Endothelial cell (in vitro differentiated cells): ENCODE measurements around the gene SF3B3. TPM values are rescaled to one million over a fixed set of nuclear protein-coding genes. Genes with fewer than 3 reads are reported as not detected.
A peak's percentile ranks its signal among the peaks of the same experiment; 100 is the strongest.

ENCODE experiments used
- DNase-seq: peaks from one replicate; pipeline ENCODE4 v3.0.0; 2021; ENCODE audit warnings: low spot score
- H3K27ac Mint-ChIP-seq: one replicate; pipeline ENCODE4 v1.8.0; 2021; ENCODE audit warnings: mixed read lengths, inconsistent platforms; ENCODE audit not compliant: unreplicated experiment
- H3K27me3 Mint-ChIP-seq: one replicate; pipeline ENCODE4 v1.8.0; 2021; ENCODE audit warnings: mild to moderate bottlenecking, moderate library complexity, mixed read lengths, inconsistent platforms; ENCODE audit not compliant: unreplicated experiment
- H3K36me3 Mint-ChIP-seq: one replicate; pipeline ENCODE4 v1.8.0; 2021; ENCODE audit warnings: mild to moderate bottlenecking, low read depth, mixed read lengths, inconsistent platforms; ENCODE audit not compliant: unreplicated experiment
- H3K4me1 Mint-ChIP-seq: one replicate; pipeline ENCODE4 v1.8.0; 2021; ENCODE audit warnings: mild to moderate bottlenecking, mixed read lengths, inconsistent platforms; ENCODE audit not compliant: unreplicated experiment
- H3K4me3 Mint-ChIP-seq: one replicate; pipeline ENCODE4 v1.8.0; 2021; ENCODE audit warnings: mild to moderate bottlenecking, mixed read lengths, inconsistent platforms; ENCODE audit not compliant: unreplicated experiment
- H3K9me3 Mint-ChIP-seq: one replicate; pipeline ENCODE4 v1.8.0; 2021; ENCODE audit warnings: mixed read lengths, inconsistent platforms; ENCODE audit not compliant: unreplicated experiment
- total RNA-seq: library from RNA; stranded (reverse); fragmentation: NEBNext Ultra II Directional; extraction: Animal tissue kit (Norgen Biotek cat#: 25700); gene quantifications from one replicate; pipeline ENCODE4 v1.2.1, GENCODE V29; 2021; ENCODE audit not compliant: unreplicated experiment
- TF ChIP-seq, protein P1 (sequence below): fragments of 200-600 bp; sonication (generic); IDR thresholded peaks from one replicate; pipeline ENCODE4 v1.5.0; 2021; ENCODE audit warnings: antibody characterized with exemption; ENCODE audit not compliant: unreplicated experiment

Gene SF3B3
- total RNA-seq, 1 donor from 2014 or later = 228 TPM

DNA sequence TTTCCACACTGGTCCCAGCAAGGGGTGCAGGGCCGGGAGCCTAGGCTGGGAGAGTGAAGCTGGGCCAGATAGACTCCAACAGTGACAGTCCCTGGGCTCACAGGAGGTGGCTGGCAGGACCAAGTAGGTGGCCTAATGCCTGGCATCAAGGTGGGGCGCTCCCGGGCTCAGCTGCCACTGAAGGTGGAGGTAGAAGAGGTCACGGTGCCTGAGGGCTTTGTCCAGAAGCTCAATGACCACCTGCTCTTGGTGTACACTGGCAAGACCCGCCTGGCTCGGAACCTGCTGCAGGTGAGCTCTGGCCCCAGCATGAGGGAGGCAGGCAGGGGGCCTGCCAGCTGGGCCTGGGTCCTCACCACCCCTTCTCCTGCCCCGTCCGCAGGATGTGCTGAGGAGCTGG is 45.4 kb upstream of the SF3B3 start:
- no peak overlapping the region for H3K27ac Mint-ChIP-seq
- H3K4me3 Mint-ChIP-seq = no peak overlapping the region
- H3K4me1 Mint-ChIP-seq = no peaks in the 10 kb centered on the region
- peaks cover 9% of the 10 kb centered on the region for H3K27me3 Mint-ChIP-seq
- TF ChIP-seq, protein P1, sequence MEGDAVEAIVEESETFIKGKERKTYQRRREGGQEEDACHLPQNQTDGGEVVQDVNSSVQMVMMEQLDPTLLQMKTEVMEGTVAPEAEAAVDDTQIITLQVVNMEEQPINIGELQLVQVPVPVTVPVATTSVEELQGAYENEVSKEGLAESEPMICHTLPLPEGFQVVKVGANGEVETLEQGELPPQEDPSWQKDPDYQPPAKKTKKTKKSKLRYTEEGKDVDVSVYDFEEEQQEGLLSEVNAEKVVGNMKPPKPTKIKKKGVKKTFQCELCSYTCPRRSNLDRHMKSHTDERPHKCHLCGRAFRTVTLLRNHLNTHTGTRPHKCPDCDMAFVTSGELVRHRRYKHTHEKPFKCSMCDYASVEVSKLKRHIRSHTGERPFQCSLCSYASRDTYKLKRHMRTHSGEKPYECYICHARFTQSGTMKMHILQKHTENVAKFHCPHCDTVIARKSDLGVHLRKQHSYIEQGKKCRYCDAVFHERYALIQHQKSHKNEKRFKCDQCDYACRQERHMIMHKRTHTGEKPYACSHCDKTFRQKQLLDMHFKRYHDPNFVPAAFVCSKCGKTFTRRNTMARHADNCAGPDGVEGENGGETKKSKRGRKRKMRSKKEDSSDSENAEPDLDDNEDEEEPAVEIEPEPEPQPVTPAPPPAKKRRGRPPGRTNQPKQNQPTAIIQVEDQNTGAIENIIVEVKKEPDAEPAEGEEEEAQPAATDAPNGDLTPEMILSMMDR = no peak
- no peaks in the 10 kb centered on the region for H3K9me3 Mint-ChIP-seq
- DNase-seq = no peak
- H3K36me3 Mint-ChIP-seq = peaks cover 16% of the 10 kb centered on the region

DNA sequence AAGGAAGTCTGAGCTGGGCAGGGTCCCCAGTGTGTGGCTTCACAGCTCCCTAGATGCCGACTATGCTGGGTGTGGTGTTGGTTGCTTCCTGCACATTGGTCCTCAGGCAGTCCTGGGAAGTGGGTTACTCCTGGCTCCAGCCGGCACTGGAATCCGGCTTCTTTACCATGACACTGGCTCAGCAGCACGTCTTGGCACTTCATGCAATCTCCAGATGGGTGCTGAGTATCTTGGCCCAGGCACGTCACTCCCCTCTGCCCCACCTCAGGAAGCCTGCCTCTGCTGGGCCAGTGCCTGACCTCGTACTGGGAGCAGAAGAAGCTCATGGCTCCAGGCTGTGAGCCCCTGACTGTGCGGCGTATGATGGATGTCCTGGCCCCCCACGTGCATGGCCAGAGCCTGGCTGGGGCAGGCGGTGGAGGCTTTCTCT is 44.7 kb upstream of the SF3B3 start:
- Mint-ChIP-seq H3K36me3 (peaks cover 20% of the 10 kb centered on the region), H3K27ac (no peak overlapping the region), H3K9me3 (no peaks in the 10 kb centered on the region), H3K4me3 (no peak overlapping the region), H3K4me1 (no peaks in the 10 kb centered on the region), H3K27me3 (peaks cover 7% of the 10 kb centered on the region)
- DNase-seq = no peak
- TF ChIP-seq, protein P1 = no peak

DNA sequence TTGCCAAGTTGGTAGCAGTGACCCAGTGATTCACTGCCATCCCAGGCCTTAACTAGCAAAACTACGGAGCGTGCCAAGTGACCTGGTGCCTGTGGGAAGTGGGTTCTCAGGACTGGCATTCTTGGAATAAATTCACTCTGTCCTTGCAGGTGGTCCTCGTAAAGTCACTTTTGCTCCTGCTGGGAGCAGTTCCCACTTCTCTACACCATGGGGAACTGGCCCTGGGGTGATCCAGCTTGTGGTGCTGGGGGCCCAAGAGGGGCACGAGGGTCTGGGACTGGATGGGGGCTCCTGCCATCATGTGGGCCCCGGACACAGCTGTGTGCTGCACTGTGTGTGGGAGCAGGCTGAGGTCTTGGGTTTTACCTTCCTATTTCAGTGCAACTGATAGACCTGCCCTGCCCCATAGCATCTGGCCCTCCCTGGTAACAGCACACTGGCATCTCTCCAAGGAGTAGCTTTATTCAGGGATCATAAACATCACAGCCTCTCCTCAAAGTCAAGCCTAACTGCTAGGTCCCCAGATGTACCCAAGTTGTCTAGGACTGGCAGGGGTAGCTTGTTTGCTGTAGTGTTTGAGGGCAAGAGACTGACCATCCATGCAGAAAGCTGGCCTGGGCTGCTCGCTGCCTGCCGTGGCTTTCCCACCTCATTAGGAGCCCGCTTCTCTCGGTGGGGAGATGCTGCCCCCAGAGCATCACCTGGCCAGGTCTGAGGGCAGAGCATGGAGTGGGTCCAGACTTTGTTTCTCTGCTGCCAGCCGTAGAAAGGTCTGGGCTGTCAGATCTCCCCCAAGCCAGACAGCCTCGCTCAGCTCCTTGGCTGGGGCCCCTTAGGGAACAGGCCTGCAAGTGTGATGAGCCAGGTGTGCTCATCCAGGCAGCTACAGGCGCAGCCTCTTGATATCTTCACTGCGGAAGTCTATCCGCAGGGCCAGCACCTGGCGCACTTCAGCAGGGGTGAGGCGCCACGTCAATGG is 43.2 kb upstream of the SF3B3 start:
- H3K27ac Mint-ChIP-seq = no peak overlapping the region
- peaks cover 20% of the 10 kb centered on the region for H3K36me3 Mint-ChIP-seq
- H3K27me3 Mint-ChIP-seq = peaks cover 10% of the 10 kb centered on the region
- H3K4me3 Mint-ChIP-seq = no peak overlapping the region
- no peaks in the 10 kb centered on the region for H3K4me1 Mint-ChIP-seq
- H3K9me3 Mint-ChIP-seq = no peaks in the 10 kb centered on the region
- no peak for DNase-seq
- TF ChIP-seq, protein P1 = no peak

DNA sequence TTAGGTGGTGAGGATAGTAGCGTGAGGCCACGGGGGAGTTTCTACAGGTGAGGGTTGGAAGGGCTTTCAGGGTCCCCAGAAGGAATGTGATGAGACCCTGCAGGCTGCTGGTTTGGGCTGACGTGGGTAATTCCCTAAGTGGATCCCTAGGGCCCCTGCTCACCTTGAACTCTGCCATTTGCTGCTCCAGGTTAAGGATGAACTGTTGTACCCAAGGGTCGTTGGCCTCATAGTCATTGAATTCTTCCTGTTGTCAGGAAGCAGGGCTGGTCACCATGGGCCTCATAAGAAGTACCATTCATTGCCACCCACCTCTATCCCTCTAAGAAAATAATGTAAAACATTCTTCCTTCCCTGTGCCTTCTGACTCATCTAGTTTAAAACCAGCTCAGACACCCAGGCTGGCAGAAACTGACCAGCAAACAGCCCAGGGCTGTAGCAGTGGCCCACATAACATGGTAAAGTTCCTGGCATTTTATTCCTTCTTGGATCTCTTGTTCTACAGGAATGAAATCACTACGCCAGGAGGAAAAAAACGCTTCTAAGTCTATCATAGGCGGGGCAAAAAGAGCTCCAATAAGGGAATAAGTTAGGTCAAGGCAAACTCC is 41.6 kb upstream of the SF3B3 start:
- H3K27me3 Mint-ChIP-seq = peaks cover 11% of the 10 kb centered on the region
- peak overlapping the region; percentile 44 for H3K4me3 Mint-ChIP-seq
- H3K36me3 Mint-ChIP-seq = peaks cover 19% of the 10 kb centered on the region
- H3K9me3 Mint-ChIP-seq = no peaks in the 10 kb centered on the region
- no peak for DNase-seq
- H3K4me1 Mint-ChIP-seq = no peaks in the 10 kb centered on the region
- TF ChIP-seq, protein P1 = no peak
- H3K27ac Mint-ChIP-seq = no peak overlapping the region

DNA sequence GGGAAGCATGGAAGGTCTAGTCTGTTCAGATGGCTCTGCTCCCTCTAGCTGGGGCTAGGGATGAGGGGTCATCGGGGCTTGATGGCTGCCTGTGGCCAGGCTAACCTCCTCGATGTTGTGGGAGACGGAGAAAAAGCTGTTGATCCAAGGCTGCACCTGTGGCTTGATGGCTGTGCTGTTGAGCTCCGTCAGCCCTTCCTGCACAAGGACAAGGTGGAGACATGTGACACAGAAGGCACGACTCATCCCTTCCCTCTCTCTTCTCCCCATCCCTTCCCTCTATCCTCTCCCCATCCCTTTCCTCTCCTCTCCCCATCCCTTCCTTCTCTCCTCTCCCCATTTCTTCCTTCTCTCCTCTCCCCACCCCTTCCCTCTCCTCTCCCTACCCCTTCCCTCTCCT is 41.0 kb upstream of the SF3B3 start:
- Mint-ChIP-seq H3K36me3 (peaks cover 19% of the 10 kb centered on the region), H3K4me3 (peak overlapping the region; percentile 44), H3K27me3 (peaks cover 11% of the 10 kb centered on the region), H3K9me3 (no peaks in the 10 kb centered on the region), H3K4me1 (no peaks in the 10 kb centered on the region), H3K27ac (no peak overlapping the region)
- no peak for DNase-seq
- TF ChIP-seq, protein P1 = no peak
